HepG2 (cell line): ENCODE measurements around the gene MT1A. TPM values are rescaled to one million over a fixed set of nuclear protein-coding genes. Genes with fewer than 3 reads are reported as not detected.

Experiments
- ATAC-seq: fragments of 200-7000 bp; cut with Tn5 transposase; 3 replicates; pipeline ENCODE4 v1.9.1; 2020; ENCODE audit warnings: mild to moderate bottlenecking, moderate library complexity
- BruUV-seq: library from RNA; stranded (reverse); fragments of 400-500 nt; replicated peaks from 2 replicates; lab custom pipeline; 2021; lab: Mats Ljungman, UMichigan
- CTCF ChIA-PET: fragments of 300-600 bp; formaldehyde crosslinking; extraction: SDS; loops from one replicate; lab custom pipeline; 2021; ENCODE audit warnings: low total read pairs, inconsistent platforms, low intra/inter-chr PET ratio; lab: Yijun Ruan, JAX
- POLR2A ChIA-PET: fragments of 350-600 bp; sonication (Branson Sonifier 250); formaldehyde crosslinking; loops from one replicate; lab custom pipeline; 2020; ENCODE audit warnings: antibody characterized with exemption, inconsistent platforms; lab: Yijun Ruan, JAX
- DNase-seq: peaks from one replicate; pipeline ENCODE4 v3.0.0-alpha.2; 2015; ENCODE audit warnings: low spot score
- FAIRE-seq: peaks from 3 replicates; lab custom pipeline; 2011; peaks lifted over from hg19 to GRCh38; lab: Jason Lieb, UNC
- H2AFZ ChIP-seq: one replicate; pipeline ENCODE4 v1.6.1; 2011; ENCODE audit warnings: low read length, inconsistent platforms
- H3K27ac ChIP-seq: fragments of 300-600 bp; 3 replicates; pipeline ENCODE4 v1.8.0; 2011; ENCODE audit warnings: mixed run types, mild to moderate bottlenecking, mixed read lengths, low read length, inconsistent platforms; ENCODE audit not compliant: insufficient read depth; ENCODE audit errors: extremely low read length
- H3K27me3 ChIP-seq, 2 experiments: fragments of 200-600 bp in 1 of 2; 2 replicates in 1 of 2; 3 replicates in 1 of 2; pipeline versions ENCODE4 v1.6.0 to v1.8.0; 2011; ENCODE audit warnings: low read length in 2 of 2, mild to moderate bottlenecking in 2 of 2, moderate library complexity in 2 of 2, inconsistent platforms in 1 of 2; ENCODE audit not compliant: insufficient read depth in 2 of 2, control insufficient read depth in 1 of 2
- H3K36me3 ChIP-seq, 2 experiments: fragments of 200-600 bp in 1 of 2; replicated peaks in 1 of 2; 2 replicates in 1 of 2; 3 replicates in 1 of 2; pipeline versions ENCODE4 v1.5.1 to v1.8.0; 2011; ENCODE audit warnings: low read length in 2 of 2, inconsistent platforms in 1 of 2; ENCODE audit not compliant: insufficient read depth in 2 of 2, control insufficient read depth in 1 of 2
- H3K4me1 ChIP-seq: 2 replicates; pipeline ENCODE4 v1.5.1; 2012; ENCODE audit warnings: low read length, inconsistent platforms; ENCODE audit not compliant: insufficient read depth
- H3K4me2 ChIP-seq: 2 replicates; pipeline ENCODE4 v1.6.0; 2011; ENCODE audit warnings: low read depth, low read length, inconsistent platforms
- H3K4me3 ChIP-seq, 3 experiments: fragments of 200-600 bp in 1 of 3; sonication (generic), shearing (Covaris generic) in 1 of 3; replicated peaks in 1 of 3; 2 replicates each; pipeline ENCODE4 v1.5.1; 2011 to 2016; ENCODE audit warnings: low read length in 3 of 3, inconsistent platforms in 2 of 3, low read depth in 2 of 3, mild to moderate bottlenecking in 2 of 3, control low read depth in 1 of 3, mixed read lengths in 1 of 3; ENCODE audit not compliant: insufficient read depth in 1 of 3
- H3K79me2 ChIP-seq: one replicate; pipeline ENCODE4 v1.6.1; 2011; ENCODE audit warnings: low read length, inconsistent platforms; ENCODE audit not compliant: insufficient read depth
- H3K9ac ChIP-seq: 2 replicates; pipeline ENCODE4 v1.6.0; 2011; ENCODE audit warnings: mild to moderate bottlenecking, low read depth, low read length, inconsistent platforms; ENCODE audit not compliant: insufficient read depth
- H3K9me3 ChIP-seq: 2 replicates; pipeline ENCODE4 v1.5.1; 2012; ENCODE audit warnings: mild to moderate bottlenecking, low read length
- H4K20me1 ChIP-seq: 2 replicates; pipeline ENCODE4 v1.6.0; 2011; ENCODE audit warnings: inconsistent platforms, mild to moderate bottlenecking, low read length, moderate library complexity; ENCODE audit not compliant: insufficient read depth
- ATM ChIP-seq: fragments of 450-650 bp; IDR thresholded peaks from 2 replicates; pipeline ENCODE4 v1.7.1; 2017; ENCODE audit warnings: mild to moderate bottlenecking, borderline replicate concordance
- MLLT10 ChIP-seq: sonication (generic); formaldehyde crosslinking; IDR thresholded peaks from 2 replicates; pipeline ENCODE4 v1.4.0; 2020; ENCODE audit warnings: missing genetic modification reagents
- NKX3-1 ChIP-seq: sonication (generic); formaldehyde crosslinking; IDR thresholded peaks from 2 replicates; pipeline ENCODE4 v1.5.0; 2020; ENCODE audit warnings: missing genetic modification reagents
- PTBP1 ChIP-seq: fragments of 200-400 bp; formaldehyde crosslinking; IDR thresholded peaks from 2 replicates; pipeline ENCODE4 v1.6.1; 2018; ENCODE audit warnings: low read length, low read depth; ENCODE audit not compliant: poor library complexity, severe bottlenecking
- RERE ChIP-seq: IDR thresholded peaks from 2 replicates; pipeline ENCODE4 v1.6.1; 2016; ENCODE audit warnings: low read depth, missing genetic modification reagents, missing compliant biosample characterization
- RFXANK ChIP-seq: IDR thresholded peaks from 2 replicates; pipeline ENCODE4 v1.6.1; 2016
- ZNF543 ChIP-seq: sonication (generic); formaldehyde crosslinking; IDR thresholded peaks from 2 replicates; pipeline ENCODE4 v1.4.0; 2020; ENCODE audit warnings: mild to moderate bottlenecking, missing genetic modification reagents
- ZNF740 ChIP-seq: sonication (generic); formaldehyde crosslinking; IDR thresholded peaks from 2 replicates; pipeline ENCODE4 v1.4.0; 2020; ENCODE audit warnings: missing genetic modification reagents
- ZNF770 ChIP-seq: sonication (generic); formaldehyde crosslinking; IDR thresholded peaks from 2 replicates; pipeline ENCODE4 v1.5.0; 2020; ENCODE audit warnings: mild to moderate bottlenecking, missing genetic modification reagents
- ZSCAN31 ChIP-seq: sonication (generic); formaldehyde crosslinking; IDR thresholded peaks from 2 replicates; pipeline ENCODE4 v1.5.0; 2020; ENCODE audit warnings: low read depth, mild to moderate bottlenecking, missing genetic modification reagents
- WGBS: methylation state at CpG from one replicate; pipeline ENCODE4 v1.1.6; 2017; ENCODE audit warnings: low lambda C conversion rate; 5-methylcytosine and 5-hydroxymethylcytosine counted together
- in situ Hi-C: cut with HindIII; loops from 2 replicates; pipeline ENCODE4 v1.10.0; 2017; ENCODE audit warnings: low pct_unique_long_range_greater_than_20kb; ENCODE audit not compliant: extremely low pct_ligation_motif_present
- intact Hi-C: fragments of 100-400 bp; cut with micrococcal nuclease; formaldehyde crosslinking; loops from one replicate; pipeline ENCODE4 v1.10.0; 2022; ENCODE audit not compliant: unreplicated experiment
- polyA plus RNA-seq, 8 experiments: library from polyadenylated mRNA; depleted of rRNA in 3 of 8; stranded (reverse) in 7 of 8; unstranded in 1 of 8; fragments of >200 nt; fragmentation: Illumina TruSeq in 4 of 8; extraction: Trizol in 4 of 8; gene quantifications; 2 replicates each; pipeline versions ENCODE4 v1.2.1 to v1.2.3, GENCODE V29; 2011 to 2016; ENCODE audit warnings: low read depth in 4 of 8, missing spikeins in 1 of 8, mixed read lengths in 1 of 8; ENCODE audit not compliant: insufficient read depth in 1 of 8
- total RNA-seq, 5 experiments: library from RNA; depleted of rRNA; stranded (reverse); fragments of >200 nt; fragmentation: Illumina TruSeq; extraction: Trizol; gene quantifications; 2 replicates each; pipeline ENCODE4 v1.2.3, GENCODE V29; 2016; ENCODE audit warnings: low read depth in 1 of 5
- TF ChIP-seq, protein P1 (sequence below): sonication (generic); formaldehyde crosslinking; IDR thresholded peaks from 2 replicates; pipeline ENCODE4 v1.8.0; 2022; ENCODE audit warnings: missing genetic modification reagents, low read depth, mild to moderate bottlenecking, borderline replicate concordance

MT1A gene
- total and polyA plus RNA-seq, 2 of the 13 experiments (the other 11 are each of a cell fraction or from before 2014, with no cell fraction given): 8.3 to 10.4 TPM

- Histone ChIP-seq H4K20me1 (no peaks in the 10 kb centered on the region), H3K79me2 (no peaks in the 10 kb centered on the region), H3K36me3 (no peaks in the 10 kb centered on the region), H2AFZ (no peak overlapping the region), H3K4me1 (peaks cover 25% of the 10 kb centered on the region), H3K9me3 (no peaks in the 10 kb centered on the region), H3K27me3 (no peaks in the 10 kb centered on the region; a peak in 1 of 5 replicates), H3K4me2 (no peak overlapping the region), H3K4me3 (no peak overlapping the region), H3K9ac (no peak overlapping the region), H3K27ac (no peak overlapping the region)
- in situ Hi-C loops: no loop called here
- intact Hi-C loops: no loop called here
- FAIRE-seq (no peak), ATAC-seq (no peak), DNase-seq (no peak)
- CTCF ChIA-PET: no interaction called here
- no TSS peak for BruUV-seq
- WGBS: 76% methylated on average over 39 of the region's 48 CpGs
- POLR2A ChIA-PET: interaction anchor here (0.9 kb wide), 1 partner anchor 56 kb away, joined by 3 read pairs; no protein-coding TSS in a partner anchor
- TF ChIP-seq PTBP1: no peak
- TF ChIP-seq ZSCAN31 (CRISPR knock-in tag): no peak
- TF ChIP-seq ZNF740 (CRISPR knock-in tag): no peak
- TF ChIP-seq MLLT10: no peak
- TF ChIP-seq ATM: no peak
- TF ChIP-seq, protein P1, sequence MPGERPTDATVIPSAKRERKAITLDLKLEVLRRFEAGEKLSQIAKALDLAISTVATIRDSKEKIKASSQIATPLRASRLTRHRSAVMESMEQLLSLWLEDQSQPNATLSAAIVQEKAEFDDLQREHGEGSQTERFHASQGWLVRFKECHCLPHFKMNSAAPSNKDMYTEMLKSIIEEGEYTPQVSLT: no peak
- TF ChIP-seq ZNF770 (CRISPR knock-in tag): no peak
- no peak for TF ChIP-seq NKX3-1
- TF ChIP-seq ZNF543 (CRISPR knock-in tag): no peak
- no peak for TF ChIP-seq RFXANK
- no peak for TF ChIP-seq RERE (CRISPR knock-in tag)
These were observed 24.2 kb downstream of the MT1A start for GRCh38 chr16:56662357-56663354.
